ENCODE results near the gene COL28A1.
"Not testable (repeated sequence)": the region's sequence is repeated elsewhere in the genome, so short reads cannot be mapped to it uniquely, and the experiment has no call there.

COL28A1 gene

GRCh38 chr7:7418997-7419396 is 116.7 kb downstream of the COL28A1 start:
- DNase-seq (ENCODE audit: low read depth in 3 of 3, low spot score in 1 of 3) = no peak

GRCh38 chr7:7417851-7418250 is 117.8 kb downstream of the COL28A1 start:
- DNase-seq (ENCODE audit: low read depth in 3 of 3, low spot score in 1 of 3) = no peak

- no peak for DNase-seq (ENCODE audit: low read depth in 3 of 3, low spot score in 1 of 3)
These were observed 118.3 kb downstream of the COL28A1 start for GRCh38 chr7:7417414-7417813.

GRCh38 chr7:7416031-7416858 is 119.4 kb downstream of the COL28A1 start:
- DNase-seq (ENCODE audit: low read depth in 3 of 3, low spot score in 1 of 3) = no peak

- no peak for DNase-seq (ENCODE audit: low read depth in 3 of 3, low spot score in 1 of 3)
These were observed 120.7 kb downstream of the COL28A1 start for GRCh38 chr7:7414791-7415603.

- no peak for DNase-seq (ENCODE audit: low read depth in 3 of 3, low spot score in 1 of 3)
These were observed 127.5 kb downstream of the COL28A1 start for GRCh38 chr7:7408001-7408770.

- DNase-seq (ENCODE audit: low read depth in 3 of 3, low spot score in 1 of 3) = no peak
These were observed 130.2 kb downstream of the COL28A1 start for GRCh38 chr7:7405461-7405860.

- DNase-seq (ENCODE audit: low read depth in 3 of 3, low spot score in 1 of 3) = no peak
These were observed 136.0 kb downstream of the COL28A1 start for GRCh38 chr7:7399707-7400106.

GRCh38 chr7:7395785-7396184 is 139.9 kb downstream of the COL28A1 start:
- DNase-seq (ENCODE audit: low read depth in 3 of 3, low spot score in 1 of 3) = no peak

- not testable (repeated sequence) for DNase-seq (ENCODE audit: low read depth in 3 of 3, low spot score in 1 of 3)
These were observed 147.5 kb downstream of the COL28A1 start for GRCh38 chr7:7388164-7388563.

- DNase-seq (ENCODE audit: low read depth in 3 of 3, low spot score in 1 of 3) = no peak
These were observed 150.3 kb downstream of the COL28A1 start for GRCh38 chr7:7385421-7385820.

- DNase-seq (ENCODE audit: low read depth in 3 of 3, low spot score in 1 of 3) = no peak
These were observed 151.4 kb downstream of the COL28A1 start for GRCh38 chr7:7384228-7384627.

GRCh38 chr7:7375538-7375937 is 160.1 kb downstream of the COL28A1 start:
- no peak for DNase-seq (ENCODE audit: low read depth in 3 of 3, low spot score in 1 of 3)

- DNase-seq (ENCODE audit: low read depth in 3 of 3, low spot score in 1 of 3) = no peak
These were observed 165.6 kb downstream of the COL28A1 start for GRCh38 chr7:7370076-7370475.

GRCh38 chr7:7369134-7369533 is 166.5 kb downstream of the COL28A1 start:
- no peak for DNase-seq (ENCODE audit: low read depth in 3 of 3, low spot score in 1 of 3)

GRCh38 chr7:7354674-7355073 is 181.0 kb downstream of the COL28A1 start:
- no peak for DNase-seq (ENCODE audit: low read depth in 3 of 3, low spot score in 1 of 3)

- no peak for DNase-seq (ENCODE audit: low read depth in 3 of 3, low spot score in 1 of 3)
These were observed 182.8 kb downstream of the COL28A1 start for GRCh38 chr7:7352845-7353244.

GRCh38 chr7:7351832-7352231 is 183.8 kb downstream of the COL28A1 start:
- DNase-seq (ENCODE audit: low read depth in 3 of 3, low spot score in 1 of 3) = no peak

- no peak for DNase-seq (ENCODE audit: low read depth in 3 of 3, low spot score in 1 of 3)
These were observed 184.5 kb downstream of the COL28A1 start for GRCh38 chr7:7351156-7351555.

- DNase-seq (ENCODE audit: low read depth in 3 of 3, low spot score in 1 of 3) = no peak
These were observed 186.5 kb downstream of the COL28A1 start for GRCh38 chr7:7349156-7349555.

- no peak for DNase-seq (ENCODE audit: low read depth in 3 of 3, low spot score in 1 of 3)
These were observed 188.6 kb downstream of the COL28A1 start for GRCh38 chr7:7347045-7347444.

GRCh38 chr7:7344583-7344982 is 191.1 kb downstream of the COL28A1 start:
- DNase-seq (ENCODE audit: low read depth in 3 of 3, low spot score in 1 of 3) = no peak
